ENCODE results near the gene LRCH3. TPM values are rescaled to one million over a fixed set of nuclear protein-coding genes. Genes with fewer than 3 reads are reported as not detected.

Gene LRCH3
- total and polyA plus RNA-seq, 9 of the 15 experiments (the other 6 are each of a cell fraction or from before 2014, with no cell fraction given) = 4.6 to 75.3 (median 30.3) TPM

DNA sequence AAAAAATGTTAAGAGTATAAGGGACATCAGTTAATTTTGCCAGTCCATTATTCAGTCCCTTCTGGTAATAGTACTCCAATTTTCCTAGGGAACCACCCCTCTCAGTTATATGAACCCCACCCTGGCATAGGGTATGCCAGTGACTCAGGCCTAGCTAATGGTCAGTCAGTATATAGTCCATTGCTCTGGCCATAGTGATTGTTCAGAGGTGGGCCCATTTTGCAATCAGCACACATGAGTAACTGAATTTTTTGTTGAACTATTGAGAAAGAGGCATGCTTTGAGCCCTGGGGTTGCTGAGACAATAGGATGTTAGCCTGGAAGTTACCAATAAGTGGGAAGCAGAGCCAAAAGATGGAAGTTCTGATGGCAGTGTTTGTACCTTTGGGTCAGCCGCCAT lies 4.1 kb downstream of the LRCH3 start (continued):
- TF ChIP-seq ZNF655 (CRISPR knock-in tag; IDR thresholded peaks at IDR 0.05) (no peak), MAFG (tag; conservative IDR thresholded peaks at IDR 0.05) (no peak), ZNF143 (CRISPR knock-in tag; IDR thresholded peaks at IDR 0.05) (no peak), MAX (CRISPR knock-in tag; IDR thresholded peaks at IDR 0.05) (no peak), CBX5 (IDR thresholded peaks at IDR 0.05; ENCODE audit: borderline replicate concordance, low read depth) (no peak)
- TF ChIP-seq, protein P1, sequence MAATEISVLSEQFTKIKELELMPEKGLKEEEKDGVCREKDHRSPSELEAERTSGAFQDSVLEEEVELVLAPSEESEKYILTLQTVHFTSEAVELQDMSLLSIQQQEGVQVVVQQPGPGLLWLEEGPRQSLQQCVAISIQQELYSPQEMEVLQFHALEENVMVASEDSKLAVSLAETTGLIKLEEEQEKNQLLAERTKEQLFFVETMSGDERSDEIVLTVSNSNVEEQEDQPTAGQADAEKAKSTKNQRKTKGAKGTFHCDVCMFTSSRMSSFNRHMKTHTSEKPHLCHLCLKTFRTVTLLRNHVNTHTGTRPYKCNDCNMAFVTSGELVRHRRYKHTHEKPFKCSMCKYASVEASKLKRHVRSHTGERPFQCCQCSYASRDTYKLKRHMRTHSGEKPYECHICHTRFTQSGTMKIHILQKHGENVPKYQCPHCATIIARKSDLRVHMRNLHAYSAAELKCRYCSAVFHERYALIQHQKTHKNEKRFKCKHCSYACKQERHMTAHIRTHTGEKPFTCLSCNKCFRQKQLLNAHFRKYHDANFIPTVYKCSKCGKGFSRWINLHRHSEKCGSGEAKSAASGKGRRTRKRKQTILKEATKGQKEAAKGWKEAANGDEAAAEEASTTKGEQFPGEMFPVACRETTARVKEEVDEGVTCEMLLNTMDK (IDR thresholded peaks at IDR 0.05; ENCODE audit: borderline replicate concordance, insufficient read depth, low read depth, low read length, poor library complexity, severe bottlenecking) = no peak
- TF ChIP-seq, protein P2, sequence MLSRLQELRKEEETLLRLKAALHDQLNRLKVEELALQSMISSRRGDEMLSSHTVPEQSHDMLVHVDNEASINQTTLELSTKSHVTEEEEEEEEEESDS (CRISPR knock-in tag; IDR thresholded peaks at IDR 0.05) = no peak
